ENCODE measurements around the gene TM6SF1. TPM values are rescaled to one million over a fixed set of nuclear protein-coding genes. Genes with fewer than 3 reads are reported as not detected.

Gene TM6SF1
- total and polyA plus RNA-seq, 9 of the 15 experiments (the other 6 are each of a cell fraction or from before 2014, with no cell fraction given) = 1.0 to 5.6 (median 3.5) TPM

DNA sequence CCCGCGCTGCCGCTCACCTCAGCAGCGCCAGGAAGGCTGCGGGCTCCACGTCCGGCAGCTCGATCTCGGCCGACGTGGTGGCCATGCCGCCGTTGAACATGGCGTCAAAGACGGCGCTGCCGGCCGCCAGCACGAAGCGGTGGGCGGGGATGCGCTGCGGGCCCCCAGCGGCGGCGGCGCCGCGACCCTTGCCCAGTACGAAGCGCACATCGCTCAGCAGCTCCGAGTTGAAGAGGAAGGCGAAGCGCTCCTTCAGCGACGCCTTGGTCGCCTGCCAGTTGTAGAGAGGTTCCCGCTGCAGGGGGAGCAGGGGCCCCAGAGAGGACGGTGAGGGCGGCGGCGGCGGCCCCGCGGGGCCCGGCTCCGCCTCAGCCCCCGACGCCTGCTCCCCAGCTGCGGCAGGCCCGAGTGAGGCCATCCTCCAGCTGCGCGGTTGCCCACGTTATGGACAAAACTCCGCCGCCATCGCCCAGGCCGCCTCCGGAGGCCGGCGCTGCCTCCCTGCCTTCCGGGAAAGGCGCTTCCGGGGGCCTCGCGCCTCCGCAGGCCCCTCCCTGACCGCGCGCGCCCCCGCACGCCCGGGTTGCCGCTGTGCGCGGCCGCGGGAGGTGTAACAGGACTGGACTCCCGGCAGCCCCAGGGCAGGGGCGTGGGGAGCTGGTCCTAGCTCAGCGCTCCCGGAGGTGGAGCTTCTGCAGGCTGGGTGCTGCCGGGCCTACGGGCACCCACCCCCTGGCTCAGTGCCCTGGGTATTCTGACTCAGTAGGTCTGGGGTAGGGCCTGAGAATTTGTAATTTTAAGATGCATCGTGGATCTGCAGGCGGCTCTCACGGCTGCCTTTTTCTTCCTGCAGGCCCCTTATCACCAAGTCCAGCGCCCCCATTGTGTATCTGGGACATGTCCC is 40.5 kb upstream of the TM6SF1 start, which contains the start of gene BTBD1 (continued):
- TF ChIP-seq, protein P1, sequence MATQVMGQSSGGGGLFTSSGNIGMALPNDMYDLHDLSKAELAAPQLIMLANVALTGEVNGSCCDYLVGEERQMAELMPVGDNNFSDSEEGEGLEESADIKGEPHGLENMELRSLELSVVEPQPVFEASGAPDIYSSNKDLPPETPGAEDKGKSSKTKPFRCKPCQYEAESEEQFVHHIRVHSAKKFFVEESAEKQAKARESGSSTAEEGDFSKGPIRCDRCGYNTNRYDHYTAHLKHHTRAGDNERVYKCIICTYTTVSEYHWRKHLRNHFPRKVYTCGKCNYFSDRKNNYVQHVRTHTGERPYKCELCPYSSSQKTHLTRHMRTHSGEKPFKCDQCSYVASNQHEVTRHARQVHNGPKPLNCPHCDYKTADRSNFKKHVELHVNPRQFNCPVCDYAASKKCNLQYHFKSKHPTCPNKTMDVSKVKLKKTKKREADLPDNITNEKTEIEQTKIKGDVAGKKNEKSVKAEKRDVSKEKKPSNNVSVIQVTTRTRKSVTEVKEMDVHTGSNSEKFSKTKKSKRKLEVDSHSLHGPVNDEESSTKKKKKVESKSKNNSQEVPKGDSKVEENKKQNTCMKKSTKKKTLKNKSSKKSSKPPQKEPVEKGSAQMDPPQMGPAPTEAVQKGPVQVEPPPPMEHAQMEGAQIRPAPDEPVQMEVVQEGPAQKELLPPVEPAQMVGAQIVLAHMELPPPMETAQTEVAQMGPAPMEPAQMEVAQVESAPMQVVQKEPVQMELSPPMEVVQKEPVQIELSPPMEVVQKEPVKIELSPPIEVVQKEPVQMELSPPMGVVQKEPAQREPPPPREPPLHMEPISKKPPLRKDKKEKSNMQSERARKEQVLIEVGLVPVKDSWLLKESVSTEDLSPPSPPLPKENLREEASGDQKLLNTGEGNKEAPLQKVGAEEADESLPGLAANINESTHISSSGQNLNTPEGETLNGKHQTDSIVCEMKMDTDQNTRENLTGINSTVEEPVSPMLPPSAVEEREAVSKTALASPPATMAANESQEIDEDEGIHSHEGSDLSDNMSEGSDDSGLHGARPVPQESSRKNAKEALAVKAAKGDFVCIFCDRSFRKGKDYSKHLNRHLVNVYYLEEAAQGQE (IDR thresholded peaks at IDR 0.05; ENCODE audit: borderline replicate concordance) = peak; percentile 28; the same call in 1 of the 2 replicates
- TF ChIP-seq, protein P1 (CRISPR knock-in tag; IDR thresholded peaks at IDR 0.05; ENCODE audit: low read depth) = no peak
- TF ChIP-seq ZFP36 (IDR thresholded peaks at IDR 0.05; ENCODE audit: low read depth, low read length, partially characterized antibody) = no peak
- TF ChIP-seq, protein P2, sequence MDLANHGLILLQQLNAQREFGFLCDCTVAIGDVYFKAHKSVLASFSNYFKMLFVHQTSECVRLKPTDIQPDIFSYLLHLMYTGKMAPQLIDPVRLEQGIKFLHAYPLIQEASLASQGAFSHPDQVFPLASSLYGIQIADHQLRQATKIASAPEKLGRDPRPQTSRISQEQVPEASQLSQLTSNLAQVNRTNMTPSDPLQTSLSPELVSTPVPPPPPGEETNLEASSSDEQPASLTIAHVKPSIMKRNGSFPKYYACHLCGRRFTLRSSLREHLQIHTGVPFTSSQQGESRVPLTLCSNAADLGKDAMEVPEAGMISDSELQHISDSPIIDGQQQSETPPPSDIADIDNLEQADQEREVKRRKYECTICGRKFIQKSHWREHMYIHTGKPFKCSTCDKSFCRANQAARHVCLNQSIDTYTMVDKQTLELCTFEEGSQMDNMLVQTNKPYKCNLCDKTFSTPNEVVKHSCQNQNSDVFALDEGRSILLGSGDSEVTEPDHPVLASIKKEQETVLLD (IDR thresholded peaks at IDR 0.05) = no peak
- TF ChIP-seq PTTG1 (tag; IDR thresholded peaks at IDR 0.05; ENCODE audit: low read depth) = no peak
- TF ChIP-seq GTF2A2 (tag; IDR thresholded peaks at IDR 0.05) = peak; percentile 63; the same call in 1 of the 2 replicates
- TF ChIP-seq ILK (tag; IDR thresholded peaks at IDR 0.05; ENCODE audit: borderline replicate concordance, low read depth) = no peak
- peak; percentile 66; the same call in 1 of the 2 replicates for TF ChIP-seq ZBTB1 (CRISPR knock-in tag; IDR thresholded peaks at IDR 0.05; ENCODE audit: borderline replicate concordance, low read depth)
- no peak for TF ChIP-seq RBM39 (optimal IDR thresholded peaks at IDR 0.05; ENCODE audit: low read depth, low read length)
- TF ChIP-seq GTF2F1 (IDR thresholded peaks at IDR 0.05; ENCODE audit: low read depth, low read length) = 0 out of 2 replicates have a peak, but pooled peaks have one; percentile 65
- TF ChIP-seq, protein P3, sequence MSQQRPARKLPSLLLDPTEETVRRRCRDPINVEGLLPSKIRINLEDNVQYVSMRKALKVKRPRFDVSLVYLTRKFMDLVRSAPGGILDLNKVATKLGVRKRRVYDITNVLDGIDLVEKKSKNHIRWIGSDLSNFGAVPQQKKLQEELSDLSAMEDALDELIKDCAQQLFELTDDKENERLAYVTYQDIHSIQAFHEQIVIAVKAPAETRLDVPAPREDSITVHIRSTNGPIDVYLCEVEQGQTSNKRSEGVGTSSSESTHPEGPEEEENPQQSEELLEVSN (IDR thresholded peaks at IDR 0.05; ENCODE audit: borderline replicate concordance in 1 of 2, extremely low read depth in 1 of 2, insufficient read depth in 1 of 2, insufficient read length in 1 of 2, low read depth in 1 of 2, low read length in 1 of 2, poor library complexity in 1 of 2, severe bottlenecking in 1 of 2) = peak; percentile 36 to 61
- peak; percentile 83 for TF ChIP-seq CXXC5 (CRISPR knock-in tag; IDR thresholded peaks at IDR 0.05)

Data from K562 (cell line).